HCT116 (cell line): ENCODE measurements around the gene ZFP57. TPM values are rescaled to one million over a fixed set of nuclear protein-coding genes. Genes with fewer than 3 reads are reported as not detected.

Source experiments
- ATAC-seq: fragments of 200-7000 bp; cut with Tn5 transposase; 2 replicates; pipeline ENCODE4 v1.9.1; 2020; ENCODE audit warnings: mild to moderate bottlenecking, moderate library complexity
- BruUV-seq: library from RNA; stranded (reverse); fragments of 400-500 nt; replicated peaks from 2 replicates; lab custom pipeline; 2021; lab: Mats Ljungman, UMichigan
- CTCF ChIA-PET: fragments of 300-600 bp; sonication (Branson Sonifier 250); formaldehyde crosslinking; loops from one replicate; lab custom pipeline; 2021; ENCODE audit warnings: antibody characterized with exemption; lab: Charles Lee
- POLR2A ChIA-PET: fragments of 300-600, 350-600 bp; sonication (Branson Sonifier 250); formaldehyde crosslinking; loops from one replicate; lab custom pipeline; 2021; ENCODE audit warnings: antibody characterized with exemption; lab: Charles Lee
- RAD21 ChIA-PET, 2 experiments: fragments of 300-600 bp; sonication (Branson Sonifier 250); formaldehyde crosslinking; loops; one replicate each; lab custom pipeline; 2023; ENCODE audit warnings: low total read pairs in 2 of 2; ENCODE audit not compliant: uncharacterized antibody in 2 of 2, unreplicated experiment in 2 of 2, low non-redundant PET in 1 of 2; lab: Charles Lee
- DNase-seq: peaks from one replicate; pipeline ENCODE4 v3.0.0-alpha.2; 2010; ENCODE audit warnings: low read depth, low spot score
- H2AFZ ChIP-seq: fragments of 200-600 bp; shearing (Covaris generic), sonication (generic); 2 replicates; pipeline ENCODE4 v1.6.1; 2017; ENCODE audit warnings: low read depth, mixed run types, mixed read lengths, antibody characterized with exemption, low read length; ENCODE audit not compliant: poor library complexity, severe bottlenecking
- H3K27ac ChIP-seq: 2 replicates; pipeline ENCODE4 v1.5.1; 2012; ENCODE audit warnings: low read depth, low read length
- H3K27me3 ChIP-seq: fragments of 200-600 bp; sonication (generic); 2 replicates; pipeline ENCODE4 v1.6.1; 2016; ENCODE audit warnings: mixed run types, low read length, mixed read lengths; ENCODE audit not compliant: insufficient read depth
- H3K36me3 ChIP-seq, 2 experiments: fragments of 200-500 bp in 1 of 2; fragments of 200-600 bp in 1 of 2; sonication (Bioruptor generic) in 1 of 2; sonication (generic) in 1 of 2; 2 replicates each; pipeline versions ENCODE4 v1.5.1 to v1.6.1; 2014 to 2016; ENCODE audit warnings: low read length in 2 of 2, inconsistent platforms in 1 of 2, mixed read lengths in 1 of 2, mixed run types in 1 of 2; ENCODE audit not compliant: insufficient read depth in 2 of 2, control insufficient read depth in 1 of 2
- H3K4me1 ChIP-seq, 2 experiments: fragments of 200-600 bp in 1 of 2; sonication (generic) in 1 of 2; 2 replicates each; pipeline versions ENCODE4 v1.5.1 to v1.6.1; 2012 to 2017; ENCODE audit warnings: low read length in 2 of 2, inconsistent platforms in 1 of 2, mild to moderate bottlenecking in 1 of 2, mixed read lengths in 1 of 2, mixed run types in 1 of 2, moderate library complexity in 1 of 2; ENCODE audit not compliant: insufficient read depth in 2 of 2, control insufficient read depth in 1 of 2
- H3K4me2 ChIP-seq: fragments of 200-600 bp; sonication (generic); 2 replicates; pipeline ENCODE4 v1.6.1; 2017; ENCODE audit warnings: mixed run types, low read length, mixed read lengths
- H3K4me3 ChIP-seq, 2 experiments: fragments of 200-600 bp in 1 of 2; sonication (generic) in 1 of 2; replicated peaks in 1 of 2; 2 replicates each; pipeline ENCODE4 v1.5.1; 2011 to 2016; ENCODE audit warnings: low read length in 2 of 2, control low read depth in 1 of 2, low read depth in 1 of 2, mild to moderate bottlenecking in 1 of 2, mixed read lengths in 1 of 2, mixed run types in 1 of 2
- H3K79me2 ChIP-seq: fragments of 200-600 bp; sonication (generic); 2 replicates; pipeline ENCODE4 v1.6.1; 2017; ENCODE audit warnings: mild to moderate bottlenecking, mixed run types, low read length, moderate library complexity, mixed read lengths; ENCODE audit not compliant: insufficient read depth
- H3K9ac ChIP-seq: fragments of 200-600 bp; sonication (generic); 2 replicates; pipeline ENCODE4 v1.6.1; 2016; ENCODE audit warnings: low read length, mixed read lengths
- H3K9me2 ChIP-seq: fragments of 200-600 bp; sonication (generic), shearing (Covaris generic); 2 replicates; pipeline ENCODE4 v1.6.1; 2017; ENCODE audit warnings: mixed run types, mild to moderate bottlenecking, moderate library complexity; ENCODE audit not compliant: insufficient read depth
- H3K9me3 ChIP-seq, 2 experiments: fragments of 200-500 bp in 1 of 2; fragments of 200-600 bp in 1 of 2; sonication (Bioruptor generic) in 1 of 2; sonication (generic) in 1 of 2; 2 replicates each; pipeline ENCODE4 v1.6.1; 2014 to 2017; ENCODE audit warnings: low read length in 2 of 2, mixed read lengths in 2 of 2, inconsistent platforms in 1 of 2, low read depth in 1 of 2, mild to moderate bottlenecking in 1 of 2, mixed run types in 1 of 2, moderate library complexity in 1 of 2; ENCODE audit not compliant: control insufficient read depth in 1 of 2, insufficient read depth in 1 of 2
- H4K20me1 ChIP-seq: fragments of 200-600 bp; sonication (generic), shearing (Covaris generic); 2 replicates; pipeline ENCODE4 v1.6.1; 2017; ENCODE audit warnings: mixed run types, mild to moderate bottlenecking, moderate library complexity; ENCODE audit not compliant: insufficient read depth
- CTCF ChIP-seq, 3 experiments: fragments of 200-600 bp in 1 of 3; sonication (generic) in 1 of 3; IDR thresholded peaks in 2 of 3; conservative IDR thresholded peaks in 1 of 3; 2 replicates each; pipeline ENCODE4 v1.5.1; 2012 to 2017; ENCODE audit warnings: low read depth in 2 of 3, low read length in 2 of 3, antibody characterized with exemption in 1 of 3, borderline replicate concordance in 1 of 3, control low read depth in 1 of 3, mild to moderate bottlenecking in 1 of 3, mixed read lengths in 1 of 3, mixed run types in 1 of 3, moderate library complexity in 1 of 3; ENCODE audit not compliant: insufficient read depth in 1 of 3
- EZH2phosphoT487 ChIP-seq: fragments of 200-600 bp; IDR thresholded peaks from 2 replicates; pipeline ENCODE4 v1.6.1; 2018; ENCODE audit warnings: antibody characterized with exemption, borderline replicate concordance
- FOSL1 ChIP-seq: IDR thresholded peaks from 2 replicates; pipeline ENCODE4 v1.6.1; 2012; ENCODE audit warnings: low read depth
- MAX ChIP-seq: IDR thresholded peaks from 2 replicates; pipeline ENCODE4 v1.6.1; 2012
- POLR2AphosphoS5 ChIP-seq: IDR thresholded peaks from 2 replicates; pipeline ENCODE4 v1.6.1; 2011; ENCODE audit warnings: mild to moderate bottlenecking, low read depth, low read length, moderate library complexity
- RAD21 ChIP-seq: IDR thresholded peaks from 2 replicates; pipeline ENCODE4 v1.6.1; 2012; ENCODE audit warnings: low read depth, mild to moderate bottlenecking
- intact Hi-C: fragments of 100-400 bp; cut with micrococcal nuclease; formaldehyde crosslinking; loops from 2 replicates; pipeline ENCODE4 v1.10.0; 2022
- total RNA-seq: library from RNA; stranded (reverse); gene quantifications from one replicate; pipeline ENCODE4 v1.2.1, GENCODE V29; 2021; ENCODE audit not compliant: unreplicated experiment

Gene ZFP57
- total RNA-seq, 1 experiment from 2014 or later: not detected

GRCh38 chr6:29708432-29709179 lies 27.7 kb upstream of the ZFP57 start:
- Histone ChIP-seq H2AFZ (no peak overlapping the region), H3K79me2 (no peaks in the 10 kb centered on the region), H3K36me3 (no peaks in the 10 kb centered on the region), H3K9me2 (no peaks in the 10 kb centered on the region), H3K4me2 (no peak overlapping the region), H3K27ac (no peak overlapping the region), H4K20me1 (no peaks in the 10 kb centered on the region), H3K9me3 (no peaks in the 10 kb centered on the region), H3K9ac (no peak overlapping the region), H3K4me1 (no peaks in the 10 kb centered on the region), H3K4me3 (no peak overlapping the region), H3K27me3 (peaks cover 5% of the 10 kb centered on the region; the same call in 1 of the 2 replicates)
- intact Hi-C loops: loop anchor here (5.0 kb wide), 1 partner anchor 44 kb away; no protein-coding TSS in a partner anchor
- ChIA-PET CTCF (interaction anchor here (1.0 to 1.4 kb wide), 2 partner anchors 12 to 55 kb away, joined by 4 to 5 read pairs; no protein-coding TSS in a partner anchor), POLR2A (no interaction called here), RAD21 (no interaction called here)
- DNase-seq (no peak), ATAC-seq (no peak)
- TF ChIP-seq EZH2phosphoT487 (no peak), POLR2AphosphoS5 (no peak)
- BruUV-seq: no TSS peak

GRCh38 chr6:29705389-29706231 lies 24.7 kb upstream of the ZFP57 start:
- no TSS peak for BruUV-seq
- peak; percentile 71 for ATAC-seq
- no peak overlapping the region for H3K9ac ChIP-seq
- no peaks in the 10 kb centered on the region for H3K79me2 ChIP-seq
- no peak overlapping the region for H3K4me2 ChIP-seq
- POLR2A ChIA-PET: interaction anchor here (0.6 kb wide), 1 partner anchor 27 kb away, joined by 3 read pairs; no protein-coding TSS in a partner anchor
- H2AFZ ChIP-seq: peak overlapping the region; percentile 28
- no peaks in the 10 kb centered on the region for H4K20me1 ChIP-seq
- peaks cover 0 to 3% of the 10 kb centered on the region in 2 experiments; a peak in 1 of 4 replicates for H3K4me1 ChIP-seq
- RAD21 ChIA-PET: interaction anchor here in 1 of 2 experiments (0.5 kb wide), 1 partner anchor 131 kb away, joined by 3 read pairs; no protein-coding TSS in a partner anchor
- TF ChIP-seq RAD21: peak; percentile 93
- peak; percentile 64 to 83 (median 71); a peak in 5 of 6 replicates for TF ChIP-seq CTCF (IDR thresholded peaks at IDR 0.05 in 2 of 3, conservative IDR thresholded peaks at IDR 0.05 in 1 of 3; ENCODE audit: borderline replicate concordance in 1 of 3, insufficient read depth in 1 of 3, low read depth in 2 of 3, low read length in 2 of 3)
- TF ChIP-seq MAX: no peak
- TF ChIP-seq FOSL1: no peak
- no peak overlapping the region for H3K27ac ChIP-seq
- peak; percentile 48 for DNase-seq
- H3K9me3 ChIP-seq: no peaks in the 10 kb centered on the region
- CTCF ChIA-PET: interaction anchor here (0.6 to 2.1 kb wide), 4 partner anchors 52 to 1426 kb away, joined by 3 to 7 read pairs (median 4); no protein-coding TSS in a partner anchor
- peaks cover 5% of the 10 kb centered on the region; the same call in 1 of the 2 replicates for H3K27me3 ChIP-seq
- intact Hi-C loops: loop anchor here (1.0 to 5.0 kb wide), 3 partner anchors 47 to 307 kb away; no protein-coding TSS in a partner anchor
- no peaks in the 10 kb centered on the region for H3K9me2 ChIP-seq
- H3K36me3 ChIP-seq: no peaks in the 10 kb centered on the region
- H3K4me3 ChIP-seq: no peak overlapping the region
